Fibroblast of pulmonary artery (primary cell): Measurements from ENCODE around the gene KCNT2.
"Not testable (repeated sequence)": the region's sequence is repeated elsewhere in the genome, so short reads cannot be mapped to it uniquely, and the experiment has no call there.

Experiments
- DNase-seq: peaks from one replicate; pipeline ENCODE4 v3.0.0-alpha.2; 2010; ENCODE audit warnings: low read depth
- H3K4me3 ChIP-seq: replicated peaks from 2 replicates; pipeline ENCODE4 v1.5.1; 2011; ENCODE audit warnings: low read depth, mild to moderate bottlenecking, control low read depth, low read length, moderate library complexity
- CTCF ChIP-seq: IDR thresholded peaks from 2 replicates; pipeline ENCODE4 v1.5.1; 2011; ENCODE audit warnings: mild to moderate bottlenecking, control low read depth, low read length, inconsistent platforms; ENCODE audit errors: missing control alignments

The KCNT2 gene

GRCh38 chr1:196271212-196271947 is 336.9 kb downstream of the KCNT2 start:
- no peak for DNase-seq
- H3K4me3 ChIP-seq: no peak overlapping the region
- no peak for TF ChIP-seq CTCF

- H3K4me3 ChIP-seq: not testable (repeated sequence)
These were observed 345.2 kb downstream of the KCNT2 start for GRCh38 chr1:196263086-196263485.

GRCh38 chr1:196260270-196260669 is 348.0 kb downstream of the KCNT2 start:
- TF ChIP-seq CTCF: no peak
- H3K4me3 ChIP-seq: no peak overlapping the region
- no peak for DNase-seq

More at GRCh38 chr1:196263086-196263485, 345.2 kb downstream of the KCNT2 start:
- not testable (repeated sequence) for DNase-seq

GRCh38 chr1:196259316-196259715 is 348.9 kb downstream of the KCNT2 start:
- TF ChIP-seq CTCF: no peak
- no peak overlapping the region for H3K4me3 ChIP-seq
- DNase-seq: no peak

GRCh38 chr1:196255762-196256161 is 352.5 kb downstream of the KCNT2 start:
- no peak overlapping the region for H3K4me3 ChIP-seq
- no peak for DNase-seq
- no peak for TF ChIP-seq CTCF

- no peak for DNase-seq
- TF ChIP-seq CTCF: no peak
- no peak overlapping the region for H3K4me3 ChIP-seq
These were observed 378.7 kb downstream of the KCNT2 start for GRCh38 chr1:196229546-196229945.

GRCh38 chr1:196214866-196215265 is 393.4 kb downstream of the KCNT2 start:
- no peak for TF ChIP-seq CTCF
- no peak for DNase-seq
- H3K4me3 ChIP-seq: no peak overlapping the region
